GM12878 (cell line): Measurements from ENCODE around the gene BATF. TPM values are rescaled to one million over a fixed set of nuclear protein-coding genes. Genes with fewer than 3 reads are reported as not detected.

Experiments used
- BCL11A ChIP-seq: IDR thresholded peaks from 2 replicates; pipeline ENCODE4 v1.6.1; 2011; ENCODE audit warnings: low read depth, low read length
- CBX3 ChIP-seq: fragments of 200-600 bp; sonication (generic); IDR thresholded peaks from 2 replicates; pipeline ENCODE4 v1.6.1; 2016; ENCODE audit warnings: low read depth, borderline replicate concordance
- CREM ChIP-seq: IDR thresholded peaks from 2 replicates; pipeline ENCODE4 v1.6.1; 2014; ENCODE audit warnings: antibody characterized with exemption, low read depth
- DPF2 ChIP-seq: fragments of 450-650 bp; IDR thresholded peaks from 2 replicates; pipeline ENCODE4 v1.6.1; 2017; ENCODE audit warnings: mild to moderate bottlenecking
- EP300 ChIP-seq, 2 experiments: fragments of 150-350 bp in 1 of 2; IDR thresholded peaks; 2 replicates each; pipeline ENCODE4 v1.6.1; 2011 to 2012; ENCODE audit warnings: low read depth in 2 of 2, low read length in 2 of 2, borderline replicate concordance in 1 of 2, improper control_type of control experiment in 1 of 2, inconsistent platforms in 1 of 2; ENCODE audit not compliant: control insufficient read depth in 1 of 2
- EZH2 ChIP-seq: IDR thresholded peaks from 2 replicates; pipeline ENCODE4 v1.6.1; 2012; ENCODE audit warnings: low read depth, mild to moderate bottlenecking, control low read depth, inconsistent platforms, low read length, borderline replicate concordance; ENCODE audit not compliant: control insufficient read depth
- HDAC2 ChIP-seq: fragments of 200-600 bp; sonication (generic); IDR thresholded peaks from 2 replicates; pipeline ENCODE4 v1.6.1; 2017
- NR2C2 ChIP-seq: IDR thresholded peaks from 2 replicates; pipeline ENCODE4 v1.6.1; 2011; ENCODE audit warnings: borderline replicate concordance, low read depth; ENCODE audit not compliant: control insufficient read depth, insufficient read length
- RB1 ChIP-seq: fragments of 450-650 bp; formaldehyde crosslinking; IDR thresholded peaks from 2 replicates; pipeline ENCODE4 v1.6.1; 2017; ENCODE audit warnings: mild to moderate bottlenecking, borderline replicate concordance
- RUNX3 ChIP-seq: IDR thresholded peaks from 2 replicates; pipeline ENCODE4 v1.6.1; 2012; ENCODE audit warnings: low read length, inconsistent platforms
- SREBF1 ChIP-seq: IDR thresholded peaks from 2 replicates; pipeline ENCODE4 v1.6.1; 2012; ENCODE audit warnings: mild to moderate bottlenecking, low read length
- SREBF2 ChIP-seq: IDR thresholded peaks from 2 replicates; pipeline ENCODE4 v1.6.1; 2012; ENCODE audit warnings: mild to moderate bottlenecking, low read length
- SUZ12 ChIP-seq: fragments of 200-600 bp; sonication (generic); IDR thresholded peaks from one replicate; pipeline ENCODE4 v1.6.1; 2018; ENCODE audit warnings: antibody characterized with exemption, mild to moderate bottlenecking; ENCODE audit not compliant: unreplicated experiment
- ZNF24 ChIP-seq: fragments of 450-650 bp; IDR thresholded peaks from 2 replicates; pipeline ENCODE4 v1.6.1; 2017; ENCODE audit warnings: antibody characterized with exemption, mild to moderate bottlenecking
- ZNF274 ChIP-seq: IDR thresholded peaks from one replicate; pipeline ENCODE4 v1.8.0; 2011; ENCODE audit not compliant: insufficient read length, insufficient read depth
- polyA plus RNA-seq, 11 experiments: library from polyadenylated mRNA; depleted of rRNA in 4 of 11; unstranded in 6 of 11; stranded (reverse) in 5 of 11; fragments of >200 nt; fragmentation: Nextera tagmentation in 4 of 11; fragmentation: Illumina TruSeq in 1 of 11; extraction: Ambion mirVana in 4 of 11; extraction: Trizol in 1 of 11; gene quantifications; 1 replicate in 1 of 11; 2 replicates in 10 of 11; pipeline versions ENCODE4 v1.2.1 to v1.2.3, GENCODE V29; 2011 to 2016; ENCODE audit warnings: inconsistent platforms in 2 of 11, missing spikeins in 2 of 11, low read depth in 1 of 11
- total RNA-seq, 4 experiments: library from RNA; depleted of rRNA in 3 of 4; stranded (reverse); fragments of >200 nt in 3 of 4; fragmentation: Illumina TruSeq in 1 of 4; extraction: Trizol in 1 of 4; gene quantifications; 2 replicates each; pipeline versions ENCODE4 v1.2.1 to v1.2.3, GENCODE V29; 2013 to 2021
- TF ChIP-seq, protein P1 (sequence below): fragments of 450-650 bp; IDR thresholded peaks from 2 replicates; pipeline ENCODE4 v1.6.1; 2017; ENCODE audit warnings: mild to moderate bottlenecking, moderate library complexity
- TF ChIP-seq, protein P2 (sequence below): fragments of 450-650 bp; conservative IDR thresholded peaks from 2 replicates; pipeline ENCODE4 v1.6.1; 2017; ENCODE audit warnings: mild to moderate bottlenecking, moderate library complexity
- TF ChIP-seq, protein P3 (sequence below): fragments of 450-650 bp; IDR thresholded peaks from 2 replicates; pipeline ENCODE4 v1.6.1; 2017; ENCODE audit warnings: borderline replicate concordance
- TF ChIP-seq, protein P4 (sequence below): fragments of 450-650 bp; IDR thresholded peaks from 2 replicates; pipeline ENCODE4 v1.6.1; 2018; ENCODE audit warnings: borderline replicate concordance, mild to moderate bottlenecking; ENCODE audit not compliant: partially characterized antibody
- TF ChIP-seq, protein P5 (sequence below): fragments of 150-350 bp; IDR thresholded peaks from 2 replicates; pipeline ENCODE4 v1.6.1; 2014; ENCODE audit warnings: mild to moderate bottlenecking, low read depth, low read length

Gene BATF
- total and polyA plus RNA-seq, 10 of the 15 experiments (the other 5 are each of a cell fraction or from before 2014, with no cell fraction given) = 10.0 to 154 (median 103) TPM

DNA sequence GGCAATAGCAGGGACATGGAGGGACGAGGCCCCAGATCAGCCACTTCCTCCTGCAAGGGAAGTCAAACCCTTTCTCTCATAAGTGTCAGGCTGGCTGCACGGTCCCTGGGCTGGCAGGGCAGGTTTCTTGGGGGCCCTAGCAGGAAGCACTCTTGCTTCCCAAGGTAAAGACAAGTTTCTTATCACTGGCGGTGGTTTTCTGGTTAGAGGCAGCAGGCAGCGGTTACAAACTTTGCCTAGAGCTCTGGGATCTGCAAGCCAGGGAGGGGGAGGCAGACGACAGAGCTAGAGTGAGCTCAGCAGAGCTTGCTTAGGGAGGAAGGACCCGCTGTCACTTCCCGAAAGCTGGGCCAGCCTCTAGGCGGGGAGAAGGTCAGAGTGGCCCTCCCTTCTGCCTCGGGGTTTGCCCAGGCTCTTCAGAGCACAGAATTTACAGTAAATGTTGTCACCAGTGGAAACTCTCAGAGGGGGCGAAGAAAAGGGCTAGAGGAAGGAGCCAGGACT, 20.4 kb downstream of the BATF start (continued):
- TF ChIP-seq, protein P1, sequence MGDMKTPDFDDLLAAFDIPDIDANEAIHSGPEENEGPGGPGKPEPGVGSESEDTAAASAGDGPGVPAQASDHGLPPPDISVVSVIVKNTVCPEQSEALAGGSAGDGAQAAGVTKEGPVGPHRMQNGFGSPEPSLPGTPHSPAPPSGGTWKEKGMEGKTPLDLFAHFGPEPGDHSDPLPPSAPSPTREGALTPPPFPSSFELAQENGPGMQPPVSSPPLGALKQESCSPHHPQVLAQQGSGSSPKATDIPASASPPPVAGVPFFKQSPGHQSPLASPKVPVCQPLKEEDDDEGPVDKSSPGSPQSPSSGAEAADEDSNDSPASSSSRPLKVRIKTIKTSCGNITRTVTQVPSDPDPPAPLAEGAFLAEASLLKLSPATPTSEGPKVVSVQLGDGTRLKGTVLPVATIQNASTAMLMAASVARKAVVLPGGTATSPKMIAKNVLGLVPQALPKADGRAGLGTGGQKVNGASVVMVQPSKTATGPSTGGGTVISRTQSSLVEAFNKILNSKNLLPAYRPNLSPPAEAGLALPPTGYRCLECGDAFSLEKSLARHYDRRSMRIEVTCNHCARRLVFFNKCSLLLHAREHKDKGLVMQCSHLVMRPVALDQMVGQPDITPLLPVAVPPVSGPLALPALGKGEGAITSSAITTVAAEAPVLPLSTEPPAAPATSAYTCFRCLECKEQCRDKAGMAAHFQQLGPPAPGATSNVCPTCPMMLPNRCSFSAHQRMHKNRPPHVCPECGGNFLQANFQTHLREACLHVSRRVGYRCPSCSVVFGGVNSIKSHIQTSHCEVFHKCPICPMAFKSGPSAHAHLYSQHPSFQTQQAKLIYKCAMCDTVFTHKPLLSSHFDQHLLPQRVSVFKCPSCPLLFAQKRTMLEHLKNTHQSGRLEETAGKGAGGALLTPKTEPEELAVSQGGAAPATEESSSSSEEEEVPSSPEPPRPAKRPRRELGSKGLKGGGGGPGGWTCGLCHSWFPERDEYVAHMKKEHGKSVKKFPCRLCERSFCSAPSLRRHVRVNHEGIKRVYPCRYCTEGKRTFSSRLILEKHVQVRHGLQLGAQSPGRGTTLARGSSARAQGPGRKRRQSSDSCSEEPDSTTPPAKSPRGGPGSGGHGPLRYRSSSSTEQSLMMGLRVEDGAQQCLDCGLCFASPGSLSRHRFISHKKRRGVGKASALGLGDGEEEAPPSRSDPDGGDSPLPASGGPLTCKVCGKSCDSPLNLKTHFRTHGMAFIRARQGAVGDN = no peak
- TF ChIP-seq DPF2 = 0 out of 2 replicates have a peak, but pooled peaks have one; percentile 20
- no peak for TF ChIP-seq ZNF274
- TF ChIP-seq, protein P2, sequence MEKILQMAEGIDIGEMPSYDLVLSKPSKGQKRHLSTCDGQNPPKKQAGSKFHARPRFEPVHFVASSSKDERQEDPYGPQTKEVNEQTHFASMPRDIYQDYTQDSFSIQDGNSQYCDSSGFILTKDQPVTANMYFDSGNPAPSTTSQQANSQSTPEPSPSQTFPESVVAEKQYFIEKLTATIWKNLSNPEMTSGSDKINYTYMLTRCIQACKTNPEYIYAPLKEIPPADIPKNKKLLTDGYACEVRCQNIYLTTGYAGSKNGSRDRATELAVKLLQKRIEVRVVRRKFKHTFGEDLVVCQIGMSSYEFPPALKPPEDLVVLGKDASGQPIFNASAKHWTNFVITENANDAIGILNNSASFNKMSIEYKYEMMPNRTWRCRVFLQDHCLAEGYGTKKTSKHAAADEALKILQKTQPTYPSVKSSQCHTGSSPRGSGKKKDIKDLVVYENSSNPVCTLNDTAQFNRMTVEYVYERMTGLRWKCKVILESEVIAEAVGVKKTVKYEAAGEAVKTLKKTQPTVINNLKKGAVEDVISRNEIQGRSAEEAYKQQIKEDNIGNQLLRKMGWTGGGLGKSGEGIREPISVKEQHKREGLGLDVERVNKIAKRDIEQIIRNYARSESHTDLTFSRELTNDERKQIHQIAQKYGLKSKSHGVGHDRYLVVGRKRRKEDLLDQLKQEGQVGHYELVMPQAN = no peak
- no peak for TF ChIP-seq SREBF1
- TF ChIP-seq RB1 = no peak
- no peak for TF ChIP-seq CBX3
- TF ChIP-seq RUNX3 = peak; percentile 71
- TF ChIP-seq EZH2 = no peak
- TF ChIP-seq, protein P3, sequence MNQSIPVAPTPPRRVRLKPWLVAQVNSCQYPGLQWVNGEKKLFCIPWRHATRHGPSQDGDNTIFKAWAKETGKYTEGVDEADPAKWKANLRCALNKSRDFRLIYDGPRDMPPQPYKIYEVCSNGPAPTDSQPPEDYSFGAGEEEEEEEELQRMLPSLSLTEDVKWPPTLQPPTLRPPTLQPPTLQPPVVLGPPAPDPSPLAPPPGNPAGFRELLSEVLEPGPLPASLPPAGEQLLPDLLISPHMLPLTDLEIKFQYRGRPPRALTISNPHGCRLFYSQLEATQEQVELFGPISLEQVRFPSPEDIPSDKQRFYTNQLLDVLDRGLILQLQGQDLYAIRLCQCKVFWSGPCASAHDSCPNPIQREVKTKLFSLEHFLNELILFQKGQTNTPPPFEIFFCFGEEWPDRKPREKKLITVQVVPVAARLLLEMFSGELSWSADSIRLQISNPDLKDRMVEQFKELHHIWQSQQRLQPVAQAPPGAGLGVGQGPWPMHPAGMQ = no peak
- TF ChIP-seq ZNF24 = no peak
- TF ChIP-seq, protein P4, sequence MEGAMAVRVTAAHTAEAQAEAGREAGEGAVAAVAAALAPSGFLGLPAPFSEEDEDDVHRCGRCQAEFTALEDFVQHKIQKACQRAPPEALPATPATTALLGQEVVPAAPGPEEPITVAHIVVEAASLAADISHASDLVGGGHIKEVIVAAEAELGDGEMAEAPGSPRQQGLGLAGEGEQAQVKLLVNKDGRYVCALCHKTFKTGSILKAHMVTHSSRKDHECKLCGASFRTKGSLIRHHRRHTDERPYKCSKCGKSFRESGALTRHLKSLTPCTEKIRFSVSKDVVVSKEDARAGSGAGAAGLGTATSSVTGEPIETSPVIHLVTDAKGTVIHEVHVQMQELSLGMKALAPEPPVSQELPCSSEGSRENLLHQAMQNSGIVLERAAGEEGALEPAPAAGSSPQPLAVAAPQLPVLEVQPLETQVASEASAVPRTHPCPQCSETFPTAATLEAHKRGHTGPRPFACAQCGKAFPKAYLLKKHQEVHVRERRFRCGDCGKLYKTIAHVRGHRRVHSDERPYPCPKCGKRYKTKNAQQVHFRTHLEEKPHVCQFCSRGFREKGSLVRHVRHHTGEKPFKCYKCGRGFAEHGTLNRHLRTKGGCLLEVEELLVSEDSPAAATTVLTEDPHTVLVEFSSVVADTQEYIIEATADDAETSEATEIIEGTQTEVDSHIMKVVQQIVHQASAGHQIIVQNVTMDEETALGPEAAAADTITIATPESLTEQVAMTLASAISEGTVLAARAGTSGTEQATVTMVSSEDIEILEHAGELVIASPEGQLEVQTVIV = no peak
- TF ChIP-seq BCL11A = no peak
- TF ChIP-seq NR2C2 = no peak
- TF ChIP-seq SUZ12 = no peak
- no peak for TF ChIP-seq SREBF2
- TF ChIP-seq HDAC2 = no peak
- TF ChIP-seq, protein P5, sequence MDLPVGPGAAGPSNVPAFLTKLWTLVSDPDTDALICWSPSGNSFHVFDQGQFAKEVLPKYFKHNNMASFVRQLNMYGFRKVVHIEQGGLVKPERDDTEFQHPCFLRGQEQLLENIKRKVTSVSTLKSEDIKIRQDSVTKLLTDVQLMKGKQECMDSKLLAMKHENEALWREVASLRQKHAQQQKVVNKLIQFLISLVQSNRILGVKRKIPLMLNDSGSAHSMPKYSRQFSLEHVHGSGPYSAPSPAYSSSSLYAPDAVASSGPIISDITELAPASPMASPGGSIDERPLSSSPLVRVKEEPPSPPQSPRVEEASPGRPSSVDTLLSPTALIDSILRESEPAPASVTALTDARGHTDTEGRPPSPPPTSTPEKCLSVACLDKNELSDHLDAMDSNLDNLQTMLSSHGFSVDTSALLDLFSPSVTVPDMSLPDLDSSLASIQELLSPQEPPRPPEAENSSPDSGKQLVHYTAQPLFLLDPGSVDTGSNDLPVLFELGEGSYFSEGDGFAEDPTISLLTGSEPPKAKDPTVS = no peak
- peak; percentile 54; the same call in 1 of the 2 replicates for TF ChIP-seq CREM
- no peak for TF ChIP-seq EP300 (IDR thresholded peaks at IDR 0.05; ENCODE audit: borderline replicate concordance in 1 of 2, control insufficient read depth in 1 of 2, low read depth in 2 of 2, low read length in 2 of 2)
